Uterus (tissue), 4 donors: ENCODE measurements around the gene CAPS. TPM values are rescaled to one million over a fixed set of nuclear protein-coding genes. Genes with fewer than 3 reads are reported as not detected.
"Not testable (repeated sequence)": the region's sequence is repeated elsewhere in the genome, so short reads cannot be mapped to it uniquely, and the experiment has no call there.

Source experiments
- DNase-seq, 2 donors: peaks; one replicate each; pipeline ENCODE4 v3.0.0-alpha.2; 2019 to 2020
- H3K27ac ChIP-seq, 2 donors: fragments of 200-600 bp; sonication (generic); 1 replicate in 1 of 2; 2 replicates in 1 of 2; pipeline ENCODE4 v1.5.1; 2016 to 2018
- H3K27me3 ChIP-seq, 2 donors: fragments of 200-600 bp; sonication (generic); one replicate each; pipeline ENCODE4 v1.5.1; 2018 to 2019; ENCODE audit warnings: control low read depth in 1 of 2
- H3K36me3 ChIP-seq, 2 donors: fragments of 200-600 bp; sonication (generic); one replicate each; pipeline ENCODE4 v1.5.1; 2019; ENCODE audit warnings: control low read depth in 1 of 2
- H3K4me1 ChIP-seq, 2 donors: fragments of 200-600 bp; sonication (generic); one replicate each; pipeline ENCODE4 v1.5.1; 2018 to 2019; ENCODE audit warnings: control low read depth in 1 of 2
- H3K4me3 ChIP-seq, 2 donors: fragments of 200-600 bp; sonication (generic); 1 replicate in 1 of 2; 2 replicates in 1 of 2; pipeline ENCODE4 v1.5.1; 2018 to 2019; ENCODE audit warnings: mild to moderate bottlenecking in 1 of 2
- H3K9me3 ChIP-seq, 2 donors: fragments of 200-600 bp; sonication (generic); one replicate each; pipeline ENCODE4 v1.5.1; 2019; ENCODE audit warnings: control low read depth in 1 of 2
- CTCF ChIP-seq, 4 experiments: fragments of 200-600 bp in 2 of 4; fragments of 450-650 bp in 2 of 4; sonication (generic) in 2 of 4; IDR thresholded peaks; one replicate each; pipeline ENCODE4 v1.5.1; 2016 to 2019; ENCODE audit warnings: antibody characterized with exemption in 4 of 4, mild to moderate bottlenecking in 2 of 4, moderate library complexity in 1 of 4
- POLR2A ChIP-seq, 2 donors: fragments of 450-650 bp; IDR thresholded peaks; one replicate each; pipeline ENCODE4 v1.6.1; 2016; ENCODE audit warnings: antibody characterized with exemption in 2 of 2, mild to moderate bottlenecking in 1 of 2, moderate library complexity in 1 of 2
- intact Hi-C: fragments of 100-400 bp; cut with DNase I; formaldehyde crosslinking; loops from one replicate; pipeline ENCODE4 v1.15.1; 2023; ENCODE audit warnings: low total_unique reads
- total RNA-seq, 4 donors: library from RNA; depleted of rRNA in 3 of 4; stranded (reverse); fragments of >200 nt in 3 of 4; gene quantifications; one replicate each; pipeline versions ENCODE4 v1.1.0 to v1.2.4, GENCODE V29; 2014 to 2023
- donor health status: DM: yes; HTN: yes; CAD: no.

CAPS gene
- total RNA-seq, 4 donors from 2014 or later: 2.0 to 48.7 (median 12.4) TPM

GRCh38 chr19:5880604-5881078 lies 33.4 kb upstream of the CAPS start:
- no peaks in the 10 kb centered on the region for H3K9me3 ChIP-seq
- TF ChIP-seq CTCF (IDR thresholded peaks at IDR 0.05) (no peak), POLR2A (IDR thresholded peaks at IDR 0.05) (no peak)
- H3K27me3 ChIP-seq: no peaks in the 10 kb centered on the region
- no peaks in the 10 kb centered on the region for H3K36me3 ChIP-seq
- H3K4me1 ChIP-seq: peaks cover 0 to 4% of the 10 kb centered on the region in 2 donors
- intact Hi-C loops: no loop called here
- no peak overlapping the region for H3K27ac ChIP-seq
- H3K4me3 ChIP-seq: no peak overlapping the region
- peak; percentile 41 to 51 for DNase-seq

GRCh38 chr19:5881543-5882299 lies 32.3 kb upstream of the CAPS start:
- Histone ChIP-seq H3K27ac (no peak overlapping the region), H3K4me1 (peaks cover 0 to 4% of the 10 kb centered on the region in 2 donors), H3K36me3 (no peaks in the 10 kb centered on the region), H3K9me3 (no peaks in the 10 kb centered on the region), H3K4me3 (no peak overlapping the region), H3K27me3 (no peaks in the 10 kb centered on the region)
- no peak for DNase-seq
- TF ChIP-seq CTCF (IDR thresholded peaks at IDR 0.05) (no peak), POLR2A (IDR thresholded peaks at IDR 0.05) (no peak)
- intact Hi-C loops: no loop called here

DNA sequence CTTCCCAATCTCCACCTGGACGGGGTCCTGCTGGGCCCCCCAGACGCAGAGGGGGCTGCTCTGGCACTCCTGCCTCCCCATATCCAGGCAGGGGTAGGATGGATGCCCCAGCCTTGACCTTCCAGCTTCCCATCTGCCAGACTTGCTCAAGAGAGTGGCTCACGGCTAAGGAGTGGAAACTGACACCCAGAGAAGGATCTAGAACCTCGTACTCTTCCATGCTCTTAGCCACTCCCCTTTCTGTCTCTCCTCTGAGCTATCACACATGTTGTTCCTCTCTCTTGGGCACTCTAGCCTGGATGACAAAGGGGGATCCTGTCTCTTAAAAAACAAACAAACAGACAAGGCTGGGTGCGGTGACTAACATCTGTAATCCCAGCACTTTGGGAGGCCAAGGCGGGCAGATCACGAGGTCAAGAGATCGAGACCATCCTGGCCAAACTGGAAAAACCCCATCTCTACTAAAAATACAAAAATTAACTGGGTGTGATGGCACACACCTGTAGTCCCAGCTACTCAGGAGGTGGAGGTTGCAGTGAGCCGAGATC lies 31.6 kb upstream of the CAPS start:
- TF ChIP-seq POLR2A (IDR thresholded peaks at IDR 0.05) (no peak), CTCF (IDR thresholded peaks at IDR 0.05) (no peak)
- DNase-seq: no peak
- Histone ChIP-seq H3K27me3 (no peaks in the 10 kb centered on the region), H3K4me1 (peaks cover 0 to 4% of the 10 kb centered on the region in 2 donors), H3K36me3 (no peaks in the 10 kb centered on the region), H3K9me3 (no peaks in the 10 kb centered on the region), H3K27ac (no peak overlapping the region), H3K4me3 (no peak overlapping the region)
- intact Hi-C loops: no loop called here

- DNase-seq, H3K27ac ChIP-seq, intact Hi-C loops, H3K9me3 ChIP-seq, H3K27me3 ChIP-seq, H3K4me1 ChIP-seq, H3K4me3 ChIP-seq, H3K36me3 ChIP-seq: not testable (repeated sequence)
Measured at GRCh38 chr19:5883157-5883873, 30.7 kb upstream of the CAPS start.

GRCh38 chr19:5884065-5884811 lies 29.8 kb upstream of the CAPS start:
- H3K27ac ChIP-seq, H3K4me1 ChIP-seq, intact Hi-C loops, H3K27me3 ChIP-seq, H3K36me3 ChIP-seq, H3K9me3 ChIP-seq, DNase-seq, H3K4me3 ChIP-seq: not testable (repeated sequence)
